HG03060 (cell line): ENCODE results near the gene LRRK1.

Source experiments
- ATAC-seq: cut with Tn5 transposase; IDR thresholded peaks from one replicate; pipeline ENCODE4 v1.9.1; 2021; ENCODE audit warnings: low read depth, moderate number of reproducible peaks; ENCODE audit not compliant: unreplicated experiment

The LRRK1 gene, protein sequence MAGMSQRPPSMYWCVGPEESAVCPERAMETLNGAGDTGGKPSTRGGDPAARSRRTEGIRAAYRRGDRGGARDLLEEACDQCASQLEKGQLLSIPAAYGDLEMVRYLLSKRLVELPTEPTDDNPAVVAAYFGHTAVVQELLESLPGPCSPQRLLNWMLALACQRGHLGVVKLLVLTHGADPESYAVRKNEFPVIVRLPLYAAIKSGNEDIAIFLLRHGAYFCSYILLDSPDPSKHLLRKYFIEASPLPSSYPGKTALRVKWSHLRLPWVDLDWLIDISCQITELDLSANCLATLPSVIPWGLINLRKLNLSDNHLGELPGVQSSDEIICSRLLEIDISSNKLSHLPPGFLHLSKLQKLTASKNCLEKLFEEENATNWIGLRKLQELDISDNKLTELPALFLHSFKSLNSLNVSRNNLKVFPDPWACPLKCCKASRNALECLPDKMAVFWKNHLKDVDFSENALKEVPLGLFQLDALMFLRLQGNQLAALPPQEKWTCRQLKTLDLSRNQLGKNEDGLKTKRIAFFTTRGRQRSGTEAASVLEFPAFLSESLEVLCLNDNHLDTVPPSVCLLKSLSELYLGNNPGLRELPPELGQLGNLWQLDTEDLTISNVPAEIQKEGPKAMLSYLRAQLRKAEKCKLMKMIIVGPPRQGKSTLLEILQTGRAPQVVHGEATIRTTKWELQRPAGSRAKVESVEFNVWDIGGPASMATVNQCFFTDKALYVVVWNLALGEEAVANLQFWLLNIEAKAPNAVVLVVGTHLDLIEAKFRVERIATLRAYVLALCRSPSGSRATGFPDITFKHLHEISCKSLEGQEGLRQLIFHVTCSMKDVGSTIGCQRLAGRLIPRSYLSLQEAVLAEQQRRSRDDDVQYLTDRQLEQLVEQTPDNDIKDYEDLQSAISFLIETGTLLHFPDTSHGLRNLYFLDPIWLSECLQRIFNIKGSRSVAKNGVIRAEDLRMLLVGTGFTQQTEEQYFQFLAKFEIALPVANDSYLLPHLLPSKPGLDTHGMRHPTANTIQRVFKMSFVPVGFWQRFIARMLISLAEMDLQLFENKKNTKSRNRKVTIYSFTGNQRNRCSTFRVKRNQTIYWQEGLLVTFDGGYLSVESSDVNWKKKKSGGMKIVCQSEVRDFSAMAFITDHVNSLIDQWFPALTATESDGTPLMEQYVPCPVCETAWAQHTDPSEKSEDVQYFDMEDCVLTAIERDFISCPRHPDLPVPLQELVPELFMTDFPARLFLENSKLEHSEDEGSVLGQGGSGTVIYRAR (N-terminal part only)

DNA sequence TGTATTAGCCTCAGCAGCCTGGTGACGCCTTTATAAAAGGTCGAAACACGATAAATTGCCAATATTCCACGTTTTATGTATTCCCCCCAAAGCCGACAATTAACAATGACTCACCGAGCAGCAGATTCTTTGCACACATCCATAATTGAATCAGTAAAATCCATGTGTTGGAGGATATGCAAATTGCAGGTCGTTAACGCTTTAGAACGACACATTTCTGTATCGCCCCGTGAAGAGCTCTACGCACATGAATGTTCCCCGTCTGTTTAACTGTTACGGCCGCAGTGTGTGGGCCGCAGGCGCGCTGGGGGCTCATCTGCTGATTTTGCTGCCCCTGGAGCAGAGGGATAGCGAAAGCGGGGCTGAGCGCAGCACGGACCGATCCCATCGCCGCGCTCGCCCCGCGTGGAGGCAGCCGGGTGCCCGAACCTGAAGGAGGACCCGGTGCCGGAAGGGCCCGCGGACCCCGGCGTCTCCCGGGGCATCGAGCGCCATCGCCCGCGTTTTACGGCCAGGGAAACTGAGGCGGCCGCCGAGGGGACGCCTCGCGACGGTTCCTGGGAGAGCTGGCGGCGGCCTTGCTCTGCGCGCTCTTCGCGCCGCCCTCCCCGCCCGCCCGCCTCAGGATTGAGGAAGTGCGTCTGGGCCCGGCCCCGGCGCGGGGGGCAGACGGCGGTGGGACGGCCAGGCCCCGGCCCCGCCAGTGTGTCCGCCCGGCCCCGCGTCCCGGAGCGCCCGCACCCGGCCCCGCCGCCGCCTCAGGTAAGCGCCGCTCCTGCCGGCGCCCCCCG, at the start of gene LRRK1:
Gene LRRK1 (plus strand): TSS at position 668 of the 791 bp plus-strand sequence. CDS start 5,276 bp downstream, outside the sequence.
- ATAC-seq, result no peak

DNA sequence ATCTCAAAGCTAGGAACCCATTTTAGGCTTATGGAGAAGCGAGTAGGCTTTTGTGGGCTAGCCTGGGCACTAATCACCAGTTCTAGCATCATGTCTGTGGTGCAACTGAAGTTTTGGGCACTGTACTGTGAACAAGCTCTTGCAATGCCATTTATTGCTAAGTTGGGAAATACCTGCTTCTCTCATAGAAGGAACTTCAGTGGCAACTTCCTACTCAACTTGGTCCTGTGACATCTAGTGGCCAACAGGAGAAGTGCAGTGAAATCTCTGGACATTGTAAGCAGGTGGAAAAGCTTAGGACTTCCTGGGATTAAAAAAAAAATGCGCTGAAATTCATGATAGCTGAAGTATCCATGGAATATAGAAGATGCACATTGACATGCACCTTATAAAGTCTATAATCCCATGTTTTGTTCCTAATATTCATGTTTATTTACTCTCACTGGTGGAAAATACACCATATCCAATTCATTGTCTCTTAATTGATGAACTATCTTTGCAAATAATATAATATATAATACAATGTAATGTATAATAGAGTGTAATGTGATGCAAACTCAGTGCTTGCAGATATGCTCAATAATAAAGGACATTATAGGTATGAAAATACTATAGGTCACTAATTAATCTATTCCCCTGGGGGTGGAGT, 46.0 kb upstream of the LRRK1 start:
- peak; percentile 69 for ATAC-seq

DNA sequence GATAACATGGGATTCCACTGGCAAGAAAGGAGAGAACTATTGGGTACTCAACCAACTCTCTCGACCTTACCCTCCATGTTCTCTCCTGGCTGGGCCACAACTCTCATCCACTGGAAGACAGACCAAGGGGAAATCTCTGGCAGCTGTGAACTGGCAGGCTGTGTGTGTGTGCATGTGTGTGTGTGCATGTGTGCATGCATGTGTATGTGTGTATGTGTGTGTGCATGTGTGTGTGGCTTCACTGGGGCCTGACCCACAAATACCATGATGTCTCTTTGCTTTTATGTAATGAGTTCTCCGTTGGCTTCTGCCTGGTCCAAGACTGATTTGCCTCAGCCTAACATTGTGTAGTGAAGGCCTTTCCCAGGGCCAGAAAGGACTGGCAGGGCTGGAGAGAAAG, 43.7 kb upstream of the LRRK1 start:
- no peak for ATAC-seq

DNA sequence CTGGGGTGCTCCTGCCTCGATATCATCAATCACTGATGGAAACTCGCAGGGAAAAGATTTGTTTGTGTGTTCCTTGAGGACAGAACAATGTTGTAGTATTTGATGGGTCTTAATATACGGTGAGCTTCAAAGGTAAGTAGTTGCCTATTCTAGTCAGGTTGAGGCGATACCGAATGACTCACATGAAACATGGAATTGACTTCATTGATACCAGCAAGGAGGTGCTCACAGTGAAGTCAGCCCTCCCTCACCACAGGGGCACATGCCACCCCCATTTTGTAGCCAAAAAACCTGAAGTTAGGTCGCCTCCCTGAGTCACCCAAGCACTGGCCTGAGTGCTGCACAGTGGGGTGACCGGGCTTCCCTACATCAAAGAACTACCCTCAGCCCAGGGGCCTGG, 43.2 kb upstream of the LRRK1 start:
- no peak for ATAC-seq

DNA sequence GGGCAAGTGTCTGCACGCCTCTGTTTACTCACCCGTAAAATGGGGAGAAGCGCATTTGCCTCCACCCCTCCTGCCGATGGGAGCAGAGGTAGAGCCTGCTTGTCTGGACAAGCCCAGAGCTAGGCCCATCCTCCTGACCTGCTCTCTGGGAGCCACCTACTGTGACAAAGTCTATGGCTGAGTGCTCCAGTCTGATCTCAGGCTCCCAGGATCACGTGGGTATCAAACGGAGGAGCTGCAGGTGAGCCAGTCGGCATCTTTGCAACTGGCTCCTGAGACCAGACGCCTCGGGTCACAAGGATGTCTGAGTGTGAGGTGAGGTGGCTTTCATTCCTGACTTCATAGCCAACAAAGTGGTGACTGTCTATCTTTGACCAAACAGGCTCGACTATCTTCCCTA, 41.6 kb upstream of the LRRK1 start:
- ATAC-seq, result no peak

DNA sequence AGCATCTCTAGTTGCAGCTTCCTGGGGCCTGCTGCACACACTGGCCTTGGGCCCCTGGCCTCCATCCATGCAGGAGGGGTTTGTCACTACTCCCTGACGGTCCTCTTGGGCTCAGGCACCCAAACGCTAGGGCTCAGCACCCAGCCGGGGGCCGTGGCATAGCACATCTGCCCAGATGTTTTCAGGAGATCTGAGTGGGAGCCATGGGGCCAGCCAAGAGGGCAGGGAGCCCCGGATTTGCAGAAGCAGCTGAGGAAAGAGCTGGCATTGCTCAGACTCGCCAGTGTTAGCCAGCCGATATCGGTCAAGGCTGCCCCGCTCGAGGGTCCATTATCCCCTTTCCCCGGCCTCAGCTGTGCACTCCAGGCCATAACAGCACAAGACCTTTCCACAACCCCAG, 41.0 kb upstream of the LRRK1 start:
- no peak for ATAC-seq

DNA sequence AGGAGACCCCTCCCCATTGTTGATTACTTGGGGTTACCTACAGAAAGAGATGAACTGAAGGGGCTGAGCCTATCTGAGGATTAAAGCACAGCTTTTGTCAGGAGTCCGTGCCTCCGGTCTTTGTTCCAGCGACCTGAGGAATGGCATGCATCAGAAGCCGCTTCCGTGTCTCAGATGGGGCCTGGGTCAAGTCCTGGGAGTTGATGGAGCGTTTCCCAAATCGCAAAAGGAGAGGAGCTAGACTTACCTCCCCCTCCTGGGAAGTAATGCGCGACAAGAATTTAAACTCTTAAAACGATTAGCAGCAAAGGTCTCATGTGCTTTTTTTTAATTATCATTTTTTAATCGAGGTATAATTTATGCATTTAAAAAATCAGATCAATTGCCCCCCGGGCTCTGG, 40.5 kb upstream of the LRRK1 start:
- no peak for ATAC-seq

DNA sequence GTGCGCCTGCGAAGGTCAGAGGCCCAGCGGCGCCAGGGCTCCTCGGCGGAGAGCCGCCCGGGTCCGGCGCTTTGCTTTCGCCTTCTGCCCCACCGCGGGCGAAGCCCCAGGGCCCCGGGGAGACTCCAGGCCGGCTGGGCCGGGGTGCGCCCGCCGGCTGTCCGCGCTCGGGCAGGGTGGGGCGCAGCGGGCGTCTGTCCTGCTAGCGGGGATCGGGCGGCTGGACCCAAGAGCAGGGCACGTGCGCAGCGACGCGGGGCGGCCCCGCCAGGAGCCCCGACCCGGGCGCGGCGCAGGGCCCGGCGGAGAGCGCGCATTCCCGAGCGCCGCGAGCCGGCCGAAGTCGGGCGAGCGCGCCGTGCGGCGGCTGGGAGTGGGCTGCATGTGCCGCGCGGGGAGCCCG, 40.1 kb upstream of the LRRK1 start:
- no peak for ATAC-seq

DNA sequence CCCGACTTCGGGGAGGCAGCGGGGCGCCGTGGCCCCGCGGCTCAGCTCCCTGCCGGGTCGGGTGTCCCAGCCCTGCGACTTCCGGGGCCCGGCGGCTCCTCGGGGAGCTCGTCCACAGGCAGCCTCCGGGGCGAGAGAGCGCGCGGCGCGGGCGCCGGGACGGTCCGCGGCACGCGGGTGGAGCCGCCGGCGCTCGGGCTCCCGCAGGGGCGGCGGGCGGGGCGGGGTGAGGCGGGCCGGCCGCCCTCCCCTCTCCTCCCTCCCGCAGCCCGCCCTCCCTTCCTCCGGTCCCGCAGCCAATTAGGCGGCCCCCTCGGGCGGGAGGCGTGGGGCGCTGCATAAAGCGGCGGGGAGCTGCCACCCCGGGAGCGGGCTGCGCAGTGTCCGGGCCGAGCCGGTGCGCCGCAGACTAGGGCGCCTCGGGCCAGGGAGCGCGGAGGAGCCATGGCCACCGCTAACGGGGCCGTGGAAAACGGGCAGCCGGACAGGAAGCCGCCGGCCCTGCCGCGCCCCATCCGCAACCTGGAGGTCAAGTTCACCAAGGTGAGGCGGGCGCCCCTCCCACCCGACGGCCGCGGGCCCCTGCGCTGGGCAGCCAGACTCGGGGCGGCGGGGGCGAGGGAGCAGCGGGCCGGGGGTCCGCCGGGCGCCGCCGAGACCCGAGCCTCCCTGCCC, 39.6 kb upstream of the LRRK1 start, which contains the start of gene ALDH1A3:
Gene ALDH1A3 (plus strand): TSS at position 368 of the 675 bp plus-strand sequence. CDS start 77 bp downstream, at position 445.
- ATAC-seq, result no peak

DNA sequence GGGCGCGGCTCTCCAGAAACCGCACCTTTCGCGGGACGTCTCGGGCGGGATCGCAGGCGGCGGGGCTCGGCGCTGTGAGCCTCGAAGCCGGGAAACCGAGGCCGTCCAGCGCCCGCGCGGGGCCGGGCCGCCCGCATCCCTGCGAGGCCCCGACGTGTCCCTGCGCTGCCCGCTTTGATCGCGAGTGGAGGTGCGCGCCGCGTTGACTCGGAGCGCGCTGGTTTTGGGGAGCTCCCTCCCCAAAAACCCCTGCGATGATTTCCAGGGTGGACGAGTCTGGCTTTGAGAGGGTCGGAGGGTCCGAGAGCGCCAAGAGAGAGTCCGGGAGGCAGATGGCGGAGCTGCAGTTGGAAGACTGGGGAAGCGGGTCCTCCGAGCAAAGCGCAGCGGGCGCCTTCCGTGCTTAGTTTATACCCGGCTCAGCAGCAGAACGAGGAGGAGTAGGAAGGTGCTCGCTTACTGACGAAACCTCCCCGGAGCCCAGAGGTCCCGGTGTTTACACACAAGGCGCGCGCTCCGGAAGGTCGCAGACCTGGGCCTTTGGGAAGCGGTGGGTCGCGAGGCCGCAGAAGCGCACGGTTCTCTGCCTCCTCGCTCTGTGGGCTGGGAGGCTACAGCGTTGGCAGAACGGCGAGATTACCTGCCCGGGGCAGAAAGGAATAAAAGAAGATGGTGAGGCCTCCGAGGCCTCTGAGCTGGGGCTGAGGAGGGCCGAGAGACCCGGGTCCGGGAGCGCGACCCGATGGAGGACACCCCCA, 38.8 kb upstream of the LRRK1 start:
- no peak for ATAC-seq

DNA sequence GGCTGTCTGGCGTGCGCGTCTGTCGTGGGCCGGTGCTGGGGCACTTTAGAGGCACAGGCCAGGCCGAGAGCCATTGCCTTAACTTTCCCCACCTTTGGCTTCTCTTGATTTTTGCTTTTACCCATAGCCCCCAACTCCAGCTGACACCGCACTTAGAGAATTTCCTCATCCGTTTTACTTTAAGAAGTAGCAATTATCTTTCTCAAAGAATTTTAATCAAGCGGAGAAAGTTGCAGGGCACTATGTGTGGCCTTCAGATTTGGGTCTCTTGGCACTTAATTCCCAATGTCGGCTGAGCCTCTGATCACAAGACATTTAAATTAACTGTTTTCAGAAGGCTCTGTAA, 38.3 kb upstream of the LRRK1 start:
- ATAC-seq, result no peak

DNA sequence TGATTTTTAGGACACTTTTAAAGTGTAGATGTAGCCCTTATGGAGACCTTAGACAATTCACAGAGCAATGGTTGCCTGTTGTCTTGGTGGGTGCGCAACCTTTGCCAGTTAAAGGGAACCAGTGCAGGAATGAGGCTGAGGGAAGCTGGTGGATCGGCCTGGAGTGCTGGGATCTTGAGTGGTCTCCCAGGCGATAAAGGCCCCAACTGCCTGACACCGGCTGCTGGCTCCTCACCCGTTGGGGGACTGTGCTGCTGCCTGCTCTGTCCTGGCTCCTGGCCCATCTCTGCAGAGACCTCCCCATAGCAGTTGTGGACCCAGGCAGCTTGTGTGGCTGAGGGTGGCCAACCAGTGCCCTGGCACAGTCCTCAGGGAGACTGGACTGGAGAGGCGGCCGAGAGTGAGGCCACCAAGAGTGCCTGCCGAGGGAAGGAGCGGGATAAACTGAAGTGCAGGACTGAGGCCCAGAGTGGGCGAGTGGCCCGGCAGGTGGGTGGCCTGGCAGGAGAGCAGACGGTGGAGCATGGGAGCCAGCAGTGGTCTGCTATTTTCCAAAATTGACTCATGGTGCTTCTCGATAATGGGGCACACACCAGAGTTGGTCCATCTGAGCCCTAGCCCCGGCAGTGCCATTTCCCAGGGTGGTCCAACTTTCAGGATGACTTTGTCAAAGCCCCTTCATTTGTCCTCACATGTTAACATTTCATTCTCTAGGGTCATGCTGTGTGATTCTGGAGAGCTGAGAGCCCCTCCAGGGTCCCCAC, 37.4 kb upstream of the LRRK1 start:
- ATAC-seq, result no peak

DNA sequence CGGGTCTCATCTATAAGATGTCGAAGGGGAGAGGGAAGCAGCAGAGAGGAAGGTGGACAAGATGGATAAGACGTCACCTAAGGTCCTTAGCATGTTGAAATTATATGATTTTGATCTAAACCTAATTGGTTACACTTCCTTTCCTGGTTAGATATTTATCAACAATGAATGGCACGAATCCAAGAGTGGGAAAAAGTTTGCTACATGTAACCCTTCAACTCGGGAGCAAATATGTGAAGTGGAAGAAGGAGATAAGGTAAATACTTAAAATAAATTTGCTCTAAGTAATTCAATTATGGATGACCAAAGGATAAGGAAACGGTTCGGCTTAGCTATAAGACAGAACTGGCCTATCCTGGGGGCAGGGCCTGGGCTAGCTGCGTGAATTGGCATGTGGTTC, 34.0 kb upstream of the LRRK1 start:
- ATAC-seq, result no peak

DNA sequence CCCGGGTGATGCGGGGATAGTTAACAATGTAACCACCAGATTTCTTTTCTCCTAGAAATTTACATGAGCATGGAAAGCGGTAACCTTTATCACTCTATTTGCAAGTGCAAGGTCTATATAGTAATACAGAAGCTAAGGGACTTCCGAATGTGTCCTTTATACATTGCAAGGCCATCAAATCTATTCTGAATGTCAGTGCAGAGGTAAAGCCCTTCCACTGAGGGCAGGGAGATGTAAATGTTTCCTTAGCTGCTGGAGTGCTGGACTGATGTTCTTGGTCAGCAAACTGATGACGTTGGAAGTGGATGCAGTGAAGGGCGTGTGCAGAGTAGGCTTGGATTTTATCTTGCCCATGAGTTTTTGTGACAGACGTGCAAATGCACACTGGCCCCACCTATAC, 33.3 kb upstream of the LRRK1 start:
- ATAC-seq, result no peak

DNA sequence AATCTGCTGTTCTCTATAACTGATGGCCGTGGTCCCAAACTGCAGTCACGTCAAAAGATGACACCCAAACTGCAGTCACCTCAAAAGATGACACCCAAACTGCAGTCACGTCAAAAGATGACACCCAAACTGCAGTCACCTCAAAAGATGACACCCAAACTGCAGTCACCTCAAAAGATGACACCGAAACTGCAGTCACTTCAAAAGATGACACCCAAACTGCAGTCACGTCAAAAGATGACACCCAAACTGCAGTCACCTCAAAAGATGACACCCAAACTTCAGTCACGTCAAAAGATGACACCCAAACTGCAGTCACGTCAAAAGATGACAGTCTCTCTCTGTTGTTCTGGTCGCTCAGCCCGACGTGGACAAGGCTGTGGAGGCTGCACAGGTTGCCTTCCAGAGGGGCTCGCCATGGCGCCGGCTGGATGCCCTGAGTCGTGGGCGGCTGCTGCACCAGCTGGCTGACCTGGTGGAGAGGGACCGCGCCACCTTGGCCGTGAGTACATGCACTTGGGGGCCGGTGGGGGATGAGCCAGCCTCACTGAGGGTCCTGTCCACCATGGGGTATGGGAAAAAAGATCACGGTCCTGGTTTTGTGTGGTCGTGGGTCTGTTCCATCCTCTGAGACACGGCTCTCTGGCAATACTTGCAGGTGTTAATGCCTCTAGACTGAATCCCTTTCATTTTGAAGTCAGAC, 31.8 kb upstream of the LRRK1 start:
- no peak for ATAC-seq

DNA sequence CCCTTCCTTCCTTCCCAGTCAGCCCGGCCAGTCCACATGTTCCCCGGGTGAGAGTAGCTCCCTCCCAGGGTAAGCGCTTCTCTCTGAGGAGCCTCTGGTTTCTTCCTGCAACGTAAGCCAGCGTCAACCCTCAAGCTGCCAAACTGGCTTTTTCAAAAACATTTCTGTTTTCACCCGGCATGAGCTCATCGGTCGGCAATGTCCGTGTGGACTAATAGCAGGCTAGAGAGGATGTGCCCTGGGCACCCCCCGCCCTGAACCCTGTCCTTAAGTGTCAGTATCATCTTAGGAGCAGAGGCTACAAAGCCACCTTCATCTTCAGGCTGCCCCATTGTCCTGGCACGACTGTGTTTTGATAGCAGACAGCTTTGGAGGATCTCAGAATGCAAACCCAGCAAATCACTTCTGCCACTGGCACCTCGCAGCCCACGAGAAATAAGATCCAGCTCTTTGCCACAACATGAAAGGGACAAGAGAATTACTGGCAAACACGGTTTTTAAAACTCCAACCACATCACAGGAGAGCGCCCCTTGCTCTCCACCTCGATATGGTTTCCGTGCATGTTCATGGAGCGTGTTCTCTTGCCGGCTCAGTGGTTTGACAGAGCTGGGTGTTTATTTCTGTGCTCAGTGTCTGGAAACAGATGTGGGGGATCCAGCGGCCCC, 29.6 kb upstream of the LRRK1 start:
- no peak for ATAC-seq
